ENCODE measurements around the gene FKBP5. TPM values are rescaled to one million over a fixed set of nuclear protein-coding genes. Genes with fewer than 3 reads are reported as not detected.
A peak's percentile ranks its signal among the peaks of the same experiment; 100 is the strongest.

The FKBP5 gene
- total and polyA plus RNA-seq, 9 of the 15 experiments (the other 6 are each of a cell fraction or from before 2014, with no cell fraction given): 32.7 to 151 (median 75.0) TPM

DNA sequence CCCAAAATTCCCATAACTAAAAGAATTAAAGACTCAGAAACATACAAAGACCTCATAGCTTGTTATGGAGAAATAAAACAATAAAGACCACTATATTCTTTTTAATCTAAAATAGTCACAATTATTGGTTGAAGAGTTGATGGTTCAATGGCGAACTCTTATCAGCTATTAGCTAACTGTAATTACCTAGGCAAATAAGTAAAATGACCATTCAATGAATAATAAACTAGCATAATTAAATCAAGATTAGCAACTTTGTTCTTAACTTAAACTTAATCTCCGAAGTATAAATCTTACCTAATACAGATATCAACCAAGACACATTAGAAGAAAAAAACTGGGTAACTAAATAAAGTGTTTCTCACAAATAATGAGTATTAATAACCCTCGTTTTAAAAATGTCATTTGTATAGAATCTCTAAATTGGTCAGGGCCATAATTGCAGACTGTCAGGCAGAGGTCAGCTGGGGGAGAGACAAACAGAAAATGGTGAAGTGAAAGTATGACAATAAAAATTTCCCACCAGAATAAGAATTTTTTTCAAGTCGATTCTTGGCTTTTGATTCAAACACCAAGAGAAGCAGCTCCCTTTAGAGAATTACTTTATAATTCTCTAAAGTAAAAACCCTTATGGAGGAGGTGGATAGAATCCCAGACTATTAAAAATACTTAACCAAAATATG lies 1.7 kb downstream of the FKBP5 start (continued):
- no peak for TF ChIP-seq NR2C2 (CRISPR knock-in tag; IDR thresholded peaks at IDR 0.05)
- 0 out of 2 replicates have a peak, but pooled peaks have one; percentile 25 for TF ChIP-seq NR2C2 (tag; IDR thresholded peaks at IDR 0.05)
- no peak for TF ChIP-seq SMAD2 (IDR thresholded peaks at IDR 0.05; ENCODE audit: low read depth, low read length)
- TF ChIP-seq, protein P1, sequence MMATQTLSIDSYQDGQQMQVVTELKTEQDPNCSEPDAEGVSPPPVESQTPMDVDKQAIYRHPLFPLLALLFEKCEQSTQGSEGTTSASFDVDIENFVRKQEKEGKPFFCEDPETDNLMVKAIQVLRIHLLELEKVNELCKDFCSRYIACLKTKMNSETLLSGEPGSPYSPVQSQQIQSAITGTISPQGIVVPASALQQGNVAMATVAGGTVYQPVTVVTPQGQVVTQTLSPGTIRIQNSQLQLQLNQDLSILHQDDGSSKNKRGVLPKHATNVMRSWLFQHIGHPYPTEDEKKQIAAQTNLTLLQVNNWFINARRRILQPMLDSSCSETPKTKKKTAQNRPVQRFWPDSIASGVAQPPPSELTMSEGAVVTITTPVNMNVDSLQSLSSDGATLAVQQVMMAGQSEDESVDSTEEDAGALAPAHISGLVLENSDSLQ (IDR thresholded peaks at IDR 0.05): 0 out of 2 replicates have a peak, but pooled peaks have one; percentile 5

GRCh38 chr6:35686436-35686835 lies 2.3 kb downstream of the FKBP5 start:
- Histone ChIP-seq H2AFZ (ENCODE audit: low read depth, low read length) (no peak overlapping the region), H4K20me1 (replicated peaks; ENCODE audit: control insufficient read depth, insufficient read depth, low read length) (peaks cover 7% of the 10 kb centered on the region), H3K27me3 (ENCODE audit: control insufficient read depth in 2 of 2, insufficient read depth in 2 of 2, low read length in 2 of 2) (no peaks in the 10 kb centered on the region), H3K4me3 (peak overlapping the region; percentile 96), H3K4me1 (replicated peaks in 1 of 2; ENCODE audit: control insufficient read depth in 2 of 2, insufficient read depth in 2 of 2, low read length in 2 of 2) (peaks cover 7 to 24% of the 10 kb centered on the region in 2 experiments; a peak in 4 of 5 replicates), H3K27ac (ENCODE audit: extremely low read depth, low read depth, low read length) (peak overlapping the region; percentile 86; the same call in 2 of the 3 replicates), H3K9me1 (ENCODE audit: control insufficient read depth, insufficient read depth, low read length) (no peaks in the 10 kb centered on the region), H3K9ac (ENCODE audit: insufficient read depth in 1 of 2, low read depth in 2 of 2, low read length in 2 of 2) (peak overlapping the region in 1 of 2 experiments; percentile 84; a peak in 3 of 4 replicates), H3K36me3 (ENCODE audit: control insufficient read depth, insufficient read depth, low read length) (peaks cover 12% of the 10 kb centered on the region; the same call in 1 of the 3 replicates), H3K79me2 (ENCODE audit: control insufficient read depth, insufficient read depth, low read length) (peaks cover 72% of the 10 kb centered on the region), H3K4me2 (ENCODE audit: insufficient read depth, low read length) (peak overlapping the region; percentile 59), H3K9me3 (replicated peaks; ENCODE audit: control insufficient read depth, insufficient read depth, low read depth, low read length) (no peaks in the 10 kb centered on the region)
- intact Hi-C loops (cut with micrococcal nuclease) (loop anchor here (5.0 kb wide), 1 partner anchor 104 kb away; no protein-coding TSS in a partner anchor), in situ Hi-C loops (cut with MboI) (no loop called here)
- POLR2A ChIA-PET: interaction anchor here (1.4 to 2.1 kb wide), 2 partner anchors 9 to 40 kb away, joined by 4 to 19 read pairs; no protein-coding TSS in a partner anchor
- TF ChIP-seq MEF2D (tag; conservative IDR thresholded peaks at IDR 0.05; ENCODE audit: low read depth) (no peak), MAFF (IDR thresholded peaks at IDR 0.05; ENCODE audit: low read length) (no peak), ZNF24 (IDR thresholded peaks at IDR 0.05) (no peak), TCF3 (CRISPR knock-in tag; IDR thresholded peaks at IDR 0.05) (no peak), ZKSCAN3 (CRISPR knock-in tag; IDR thresholded peaks at IDR 0.05) (no peak), NFRKB (IDR thresholded peaks at IDR 0.05; ENCODE audit: low read depth) (no peak), CBFA2T3 (IDR thresholded peaks at IDR 0.05) (no peak), FOS (IDR thresholded peaks at IDR 0.05; ENCODE audit: extremely low read depth, insufficient read length) (no peak), FOXA3 (CRISPR knock-in tag; conservative IDR thresholded peaks at IDR 0.05 in 1 of 2, IDR thresholded peaks at IDR 0.05 in 1 of 2) (no peak), HNRNPK (IDR thresholded peaks at IDR 0.05; ENCODE audit: low read depth, low read length, poor library complexity, severe bottlenecking) (no peak)
- CTCF ChIA-PET (ENCODE audit: low intra/inter-chr PET ratio): interaction anchor here (0.7 kb wide), 1 partner anchor 12 kb away, joined by 3 read pairs; no protein-coding TSS in a partner anchor
- FAIRE-seq: no peak
- no peak for DNase-seq (ENCODE audit: extremely low read depth in 1 of 4, low spot score in 3 of 4)
- 6% methylated on average over 2 of the region's 2 CpGs for WGBS (ENCODE audit: insufficient coverage, low coverage, missing lambda C conversion rate)
- no peak for ATAC-seq
- no TSS peak for BruUV-seq (replicated peaks)
